ENCODE data around the gene VDAC1.

DNA sequence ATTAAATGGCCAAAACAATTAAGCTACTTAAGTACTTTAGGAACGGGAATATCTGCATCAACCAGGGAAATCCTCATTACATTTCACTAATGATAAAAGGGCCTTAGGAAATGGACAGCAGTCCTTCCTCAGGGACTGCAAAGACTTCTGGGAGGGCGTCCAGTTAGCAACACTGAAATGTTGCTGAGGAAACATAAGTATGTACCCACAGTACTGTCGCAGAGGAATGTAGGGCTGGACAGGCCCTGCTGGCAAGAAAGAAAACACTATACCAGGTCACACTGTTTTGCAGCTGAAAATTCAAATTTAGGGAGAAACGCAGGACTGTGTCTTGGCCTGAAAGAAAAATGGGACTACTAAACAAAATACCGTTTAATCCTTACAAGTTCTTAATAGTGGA, 37.7 kb downstream of the VDAC1 start:
- TF ChIP-seq POLR2A (IDR thresholded peaks at IDR 0.05): no peak
- TF ChIP-seq, protein P1, sequence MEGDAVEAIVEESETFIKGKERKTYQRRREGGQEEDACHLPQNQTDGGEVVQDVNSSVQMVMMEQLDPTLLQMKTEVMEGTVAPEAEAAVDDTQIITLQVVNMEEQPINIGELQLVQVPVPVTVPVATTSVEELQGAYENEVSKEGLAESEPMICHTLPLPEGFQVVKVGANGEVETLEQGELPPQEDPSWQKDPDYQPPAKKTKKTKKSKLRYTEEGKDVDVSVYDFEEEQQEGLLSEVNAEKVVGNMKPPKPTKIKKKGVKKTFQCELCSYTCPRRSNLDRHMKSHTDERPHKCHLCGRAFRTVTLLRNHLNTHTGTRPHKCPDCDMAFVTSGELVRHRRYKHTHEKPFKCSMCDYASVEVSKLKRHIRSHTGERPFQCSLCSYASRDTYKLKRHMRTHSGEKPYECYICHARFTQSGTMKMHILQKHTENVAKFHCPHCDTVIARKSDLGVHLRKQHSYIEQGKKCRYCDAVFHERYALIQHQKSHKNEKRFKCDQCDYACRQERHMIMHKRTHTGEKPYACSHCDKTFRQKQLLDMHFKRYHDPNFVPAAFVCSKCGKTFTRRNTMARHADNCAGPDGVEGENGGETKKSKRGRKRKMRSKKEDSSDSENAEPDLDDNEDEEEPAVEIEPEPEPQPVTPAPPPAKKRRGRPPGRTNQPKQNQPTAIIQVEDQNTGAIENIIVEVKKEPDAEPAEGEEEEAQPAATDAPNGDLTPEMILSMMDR (IDR thresholded peaks at IDR 0.05): no peak
